Measurements from ENCODE around the gene SELENOK. TPM values are rescaled to one million over a fixed set of nuclear protein-coding genes. Genes with fewer than 3 reads are reported as not detected.
A peak's percentile ranks its signal among the peaks of the same experiment; 100 is the strongest.

Gene SELENOK
- total RNA-seq, 1 donor from 2014 or later, result 39.4 TPM

- Mint-ChIP-seq H3K27ac (ENCODE audit: unreplicated experiment) (no peak overlapping the region), H3K36me3 (ENCODE audit: unreplicated experiment) (no peaks in the 10 kb centered on the region), H3K4me3 (ENCODE audit: unreplicated experiment) (no peak overlapping the region), H3K9me3 (ENCODE audit: unreplicated experiment) (peaks cover 8% of the 10 kb centered on the region), H3K27me3 (ENCODE audit: unreplicated experiment) (peaks cover 9% of the 10 kb centered on the region), H3K4me1 (ENCODE audit: low read depth, unreplicated experiment) (peaks cover 12% of the 10 kb centered on the region)
- TF ChIP-seq, protein P1, sequence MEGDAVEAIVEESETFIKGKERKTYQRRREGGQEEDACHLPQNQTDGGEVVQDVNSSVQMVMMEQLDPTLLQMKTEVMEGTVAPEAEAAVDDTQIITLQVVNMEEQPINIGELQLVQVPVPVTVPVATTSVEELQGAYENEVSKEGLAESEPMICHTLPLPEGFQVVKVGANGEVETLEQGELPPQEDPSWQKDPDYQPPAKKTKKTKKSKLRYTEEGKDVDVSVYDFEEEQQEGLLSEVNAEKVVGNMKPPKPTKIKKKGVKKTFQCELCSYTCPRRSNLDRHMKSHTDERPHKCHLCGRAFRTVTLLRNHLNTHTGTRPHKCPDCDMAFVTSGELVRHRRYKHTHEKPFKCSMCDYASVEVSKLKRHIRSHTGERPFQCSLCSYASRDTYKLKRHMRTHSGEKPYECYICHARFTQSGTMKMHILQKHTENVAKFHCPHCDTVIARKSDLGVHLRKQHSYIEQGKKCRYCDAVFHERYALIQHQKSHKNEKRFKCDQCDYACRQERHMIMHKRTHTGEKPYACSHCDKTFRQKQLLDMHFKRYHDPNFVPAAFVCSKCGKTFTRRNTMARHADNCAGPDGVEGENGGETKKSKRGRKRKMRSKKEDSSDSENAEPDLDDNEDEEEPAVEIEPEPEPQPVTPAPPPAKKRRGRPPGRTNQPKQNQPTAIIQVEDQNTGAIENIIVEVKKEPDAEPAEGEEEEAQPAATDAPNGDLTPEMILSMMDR (IDR thresholded peaks at IDR 0.05; ENCODE audit: partially characterized antibody, unreplicated experiment), result no peak
- DNase-seq, result no peak
Measured at GRCh38 chr3:53885239-53885638, 6.4 kb downstream of the SELENOK start.

DNA sequence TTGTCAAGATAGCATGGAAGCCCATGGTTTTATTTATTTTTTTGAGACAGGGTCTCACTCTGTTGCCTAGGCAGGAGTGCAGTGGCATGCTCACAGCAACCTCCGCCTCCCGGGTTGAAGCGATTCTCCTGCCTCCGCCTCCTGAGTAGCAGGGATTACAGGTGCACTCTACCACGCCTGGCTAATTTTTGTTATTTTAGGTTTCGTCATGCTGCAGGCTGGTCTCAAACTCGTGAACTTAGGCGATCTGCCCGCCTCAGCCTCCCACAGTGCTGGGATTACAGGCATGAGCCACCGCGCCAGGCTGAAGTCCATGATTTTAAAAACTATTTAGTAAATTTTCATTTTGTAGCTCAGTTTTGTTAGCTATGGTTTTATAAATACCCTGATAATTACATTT, 7.0 kb downstream of the SELENOK start:
- Mint-ChIP-seq H3K4me1 (ENCODE audit: low read depth, unreplicated experiment) (peaks cover 10% of the 10 kb centered on the region), H3K27ac (ENCODE audit: unreplicated experiment) (no peak overlapping the region), H3K36me3 (ENCODE audit: unreplicated experiment) (no peaks in the 10 kb centered on the region), H3K4me3 (ENCODE audit: unreplicated experiment) (no peak overlapping the region), H3K9me3 (ENCODE audit: unreplicated experiment) (peaks cover 8% of the 10 kb centered on the region), H3K27me3 (ENCODE audit: unreplicated experiment) (peaks cover 9% of the 10 kb centered on the region)
- TF ChIP-seq, protein P1 (IDR thresholded peaks at IDR 0.05; ENCODE audit: partially characterized antibody, unreplicated experiment), result no peak
- no peak for DNase-seq

DNA sequence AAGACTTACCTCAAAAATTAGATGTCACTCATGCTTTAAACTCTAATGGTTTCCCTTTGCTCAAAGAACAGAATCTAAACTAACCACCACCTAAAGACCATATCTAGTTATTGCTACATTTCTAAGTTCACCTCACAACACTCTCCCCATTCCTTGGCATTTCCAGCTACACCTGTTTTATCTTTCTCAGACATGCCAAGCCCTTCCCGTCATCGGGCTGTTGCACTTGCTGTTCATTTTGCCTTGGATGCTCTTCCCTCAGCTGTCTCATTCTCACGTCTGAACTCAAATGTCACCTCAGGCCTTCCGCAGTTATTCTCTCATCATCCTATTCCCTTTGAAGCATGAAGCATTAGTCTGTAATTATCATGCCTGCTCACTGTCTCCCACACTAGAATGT, 8.7 kb downstream of the SELENOK start:
- H3K4me1 Mint-ChIP-seq (ENCODE audit: low read depth, unreplicated experiment), result peaks cover 10% of the 10 kb centered on the region
- H3K9me3 Mint-ChIP-seq (ENCODE audit: unreplicated experiment), result peaks cover 8% of the 10 kb centered on the region
- peaks cover 7% of the 10 kb centered on the region for H3K27me3 Mint-ChIP-seq (ENCODE audit: unreplicated experiment)
- peak overlapping the region; percentile 67 for H3K27ac Mint-ChIP-seq (ENCODE audit: unreplicated experiment)
- peak overlapping the region; percentile 98 for H3K4me3 Mint-ChIP-seq (ENCODE audit: unreplicated experiment)
- DNase-seq, result no peak
- no peaks in the 10 kb centered on the region for H3K36me3 Mint-ChIP-seq (ENCODE audit: unreplicated experiment)
- TF ChIP-seq, protein P1 (IDR thresholded peaks at IDR 0.05; ENCODE audit: partially characterized antibody, unreplicated experiment), result no peak

- DNase-seq, result peak; percentile 96
- H3K36me3 Mint-ChIP-seq (ENCODE audit: unreplicated experiment), result no peaks in the 10 kb centered on the region
- peak within 1 kb of the TSS; percentile 98 for H3K4me3 Mint-ChIP-seq (ENCODE audit: unreplicated experiment)
- H3K27me3 Mint-ChIP-seq (ENCODE audit: unreplicated experiment), result peaks cover 7% of the 10 kb centered on the region
- TF ChIP-seq, protein P1 (IDR thresholded peaks at IDR 0.05; ENCODE audit: partially characterized antibody, unreplicated experiment), result peak; percentile 49
- peak within 1 kb of the TSS; percentile 99 for H3K27ac Mint-ChIP-seq (ENCODE audit: unreplicated experiment)
- peaks cover 8% of the 10 kb centered on the region for H3K9me3 Mint-ChIP-seq (ENCODE audit: unreplicated experiment)
- H3K4me1 Mint-ChIP-seq (ENCODE audit: low read depth, unreplicated experiment), result peaks cover 10% of the 10 kb centered on the region
Measured at GRCh38 chr3:53881691-53882593, 9.7 kb downstream of the SELENOK start, which contains the start of gene ACTR8. Gene ACTR8, minus strand, starts transcription at chr3:53882152. Its CDS starts 51 bp downstream, at chr3:53882101.

Data from glutamatergic neuron (in vitro differentiated cells).